GM10266 (cell line): ENCODE measurements around the gene FBN2.

ENCODE experiments used
- DNase-seq: peaks from one replicate; pipeline ENCODE4 v3.0.0; 2012; ENCODE audit errors: extremely low spot score
- CTCF ChIP-seq: IDR thresholded peaks from 2 replicates; pipeline ENCODE4 v1.5.1; 2012; ENCODE audit warnings: mild to moderate bottlenecking, low read depth; ENCODE audit not compliant: control insufficient read depth, insufficient read depth; ENCODE audit errors: missing control alignments

FBN2 gene

GRCh38 chr5:128349044-128349858 is 188.8 kb downstream of the FBN2 start:
- no peak for TF ChIP-seq CTCF
- no peak for DNase-seq

DNA sequence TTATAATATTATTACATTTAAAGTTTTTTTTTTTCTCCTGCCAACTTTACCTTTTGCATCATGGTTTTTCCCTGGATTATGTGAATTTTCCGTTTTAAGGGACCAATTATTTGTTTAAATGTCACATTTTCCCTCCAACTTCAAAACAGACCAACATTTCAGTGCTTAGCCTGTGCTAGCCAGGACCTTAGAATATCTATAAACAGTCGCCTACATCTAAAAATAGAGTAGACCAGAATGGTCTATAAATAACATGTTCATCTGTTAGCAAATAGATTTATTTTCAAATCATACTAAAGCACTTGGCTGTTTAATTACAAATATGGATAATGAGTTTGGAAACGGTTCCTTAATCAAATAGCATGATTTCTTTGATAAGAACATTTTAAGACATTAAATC is 192.0 kb downstream of the FBN2 start:
- no peak for TF ChIP-seq CTCF
- no peak for DNase-seq

- TF ChIP-seq CTCF = no peak
- DNase-seq = no peak
Measured at GRCh38 chr5:128345247-128345646, 192.8 kb downstream of the FBN2 start.

- no peak for DNase-seq
Measured at GRCh38 chr5:128343168-128343567, 194.9 kb downstream of the FBN2 start.

DNA sequence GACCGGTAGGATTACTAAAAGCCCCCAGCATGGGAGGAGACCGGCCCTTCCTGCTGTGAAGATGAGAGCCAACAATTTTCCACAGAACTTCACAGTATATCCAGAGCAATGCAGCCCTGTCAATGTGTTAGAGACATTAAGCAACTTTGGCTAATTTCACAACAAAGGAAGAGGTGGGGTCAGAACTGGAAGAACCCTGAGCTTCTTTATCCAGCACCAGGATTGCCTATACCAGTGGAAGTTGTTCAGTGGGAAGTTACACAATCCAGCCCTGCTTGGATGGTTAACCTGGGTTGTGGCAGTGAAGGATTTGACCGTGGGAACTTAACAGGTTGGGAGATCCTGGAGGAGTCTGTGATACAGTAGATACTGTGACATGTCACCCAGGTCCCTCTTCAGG is 197.0 kb downstream of the FBN2 start:
- TF ChIP-seq CTCF = no peak

More at GRCh38 chr5:128343168-128343567, 194.9 kb downstream of the FBN2 start:
- no peak for TF ChIP-seq CTCF

GRCh38 chr5:128340648-128341047 is 197.4 kb downstream of the FBN2 start:
- TF ChIP-seq CTCF = no peak

More for the DNA sequence above, 197.0 kb downstream of the FBN2 start:
- DNase-seq = no peak

DNA sequence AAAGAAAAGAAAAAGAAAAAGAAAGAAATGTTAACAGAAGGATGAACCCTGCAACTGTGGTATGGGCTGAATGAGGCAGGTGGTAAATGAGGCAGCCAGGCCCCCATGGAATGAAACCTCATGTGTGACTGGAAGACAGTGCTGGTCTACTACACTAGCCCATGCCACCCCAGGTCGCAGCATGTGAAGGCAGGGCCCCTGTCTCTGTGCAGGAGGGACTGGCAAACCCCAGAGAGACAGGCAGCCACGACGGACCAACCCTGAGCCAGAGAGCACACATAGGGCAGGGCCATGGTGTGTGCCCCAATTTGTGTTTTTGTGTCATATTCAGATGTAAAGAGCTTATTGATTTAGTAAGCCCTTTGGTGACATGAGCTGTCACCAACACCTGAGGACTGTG is 198.5 kb downstream of the FBN2 start:
- no peak for TF ChIP-seq CTCF
- no peak for DNase-seq

More at GRCh38 chr5:128340648-128341047, 197.4 kb downstream of the FBN2 start:
- no peak for DNase-seq
